ENCODE results near the gene CHRDL2.

DNA sequence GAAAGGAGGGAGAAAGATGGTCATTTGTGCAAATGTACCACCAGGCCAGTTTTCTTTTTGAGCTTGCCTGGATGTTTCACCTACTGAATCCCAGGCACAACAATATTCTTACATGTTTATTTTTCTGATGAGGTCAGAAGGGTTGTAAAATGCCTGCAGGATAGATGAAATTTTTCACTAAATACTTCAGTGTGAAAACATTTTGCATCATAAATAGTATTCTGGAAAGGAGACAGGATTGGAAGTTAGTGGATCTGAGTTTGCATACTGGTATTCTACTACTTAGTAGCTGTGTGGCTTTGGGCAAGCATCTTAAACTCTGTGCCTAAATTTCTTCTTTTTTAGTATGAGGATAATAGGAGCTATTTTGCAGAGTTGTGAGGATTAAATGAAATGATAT is 42.2 kb upstream of the CHRDL2 start:
- TF ChIP-seq POLR2AphosphoS5 (IDR thresholded peaks at IDR 0.05; ENCODE audit: borderline replicate concordance, low read depth, low read length) (no peak), EZH2 (IDR thresholded peaks at IDR 0.05) (no peak)
